B cell (primary cell): ENCODE measurements around the gene KCNQ5. TPM values are rescaled to one million over a fixed set of nuclear protein-coding genes. Genes with fewer than 3 reads are reported as not detected.

Experiments
- ATAC-seq: fragments of 200-7000 bp; cut with Tn5 transposase; one replicate; pipeline ENCODE4 v1.10.0; 2021; ENCODE audit warnings: low read depth, mild to moderate bottlenecking, moderate number of reproducible peaks, moderate library complexity
- CTCF ChIA-PET: fragments of 350-600 bp; sonication (Branson Sonifier 250); formaldehyde crosslinking; loops from one replicate; lab custom pipeline; 2021; ENCODE audit warnings: antibody characterized with exemption, inconsistent platforms; lab: Charles Lee
- POLR2A ChIA-PET: fragments of 350-600 bp; sonication (Branson Sonifier 250); formaldehyde crosslinking; loops from one replicate; lab custom pipeline; 2021; ENCODE audit warnings: antibody characterized with exemption; lab: Charles Lee
- DNase-seq: peaks from one replicate; pipeline ENCODE4 v3.0.0; 2013
- H2AFZ ChIP-seq: 2 replicates; pipeline ENCODE4 v1.6.1; 2012; ENCODE audit warnings: mild to moderate bottlenecking, low read depth, low read length; ENCODE audit not compliant: insufficient read depth, poor library complexity, severe bottlenecking
- H3K27ac ChIP-seq, 2 donors: 1 replicate in 1 of 2; 2 replicates in 1 of 2; pipeline ENCODE4 v1.5.1; 2012 to 2013; ENCODE audit warnings: low read length in 2 of 2, mild to moderate bottlenecking in 2 of 2, moderate library complexity in 1 of 2
- H3K27me3 ChIP-seq, 4 experiments: fragments of 200-600 bp in 1 of 4; sonication (generic) in 1 of 4; replicated peaks in 1 of 4; 1 replicate in 2 of 4; 2 replicates in 2 of 4; pipeline versions ENCODE4 v1.6.1 to v1.7.0; 2013 to 2016; ENCODE audit warnings: low read length in 3 of 4, mild to moderate bottlenecking in 2 of 4, mixed read lengths in 1 of 4, moderate library complexity in 1 of 4; ENCODE audit not compliant: insufficient read depth in 4 of 4, control insufficient read depth in 3 of 4; ENCODE audit errors: control extremely low read depth in 1 of 4
- H3K36me3 ChIP-seq, 2 experiments: replicated peaks in 1 of 2; 1 replicate in 1 of 2; 2 replicates in 1 of 2; pipeline versions ENCODE4 v1.6.1 to v1.7.1; 2013; ENCODE audit warnings: low read length in 1 of 2; ENCODE audit not compliant: insufficient read depth in 2 of 2, control insufficient read depth in 1 of 2; ENCODE audit errors: control extremely low read depth in 1 of 2, extremely low read depth in 1 of 2
- H3K4me1 ChIP-seq, 2 donors: fragments of 200-600 bp in 1 of 2; sonication (generic) in 1 of 2; 1 replicate in 1 of 2; 2 replicates in 1 of 2; pipeline versions ENCODE4 v1.5.1 to v1.6.1; 2013 to 2017; ENCODE audit warnings: low read length in 2 of 2; ENCODE audit not compliant: control insufficient read depth in 2 of 2, insufficient read depth in 2 of 2
- H3K4me2 ChIP-seq: replicated peaks from 2 replicates; pipeline ENCODE3; 2012; ENCODE audit warnings: mild to moderate bottlenecking, low read depth, low read length; ENCODE audit not compliant: poor library complexity, severe bottlenecking
- H3K4me3 ChIP-seq, 5 experiments: fragments of 200-600 bp in 1 of 5; sonication (generic) in 1 of 5; 1 replicate in 3 of 5; 2 replicates in 2 of 5; pipeline versions ENCODE4 v1.5.1 to v1.7.0; 2011 to 2016; ENCODE audit warnings: low read length in 4 of 5, mild to moderate bottlenecking in 4 of 5, low read depth in 2 of 5, control low read depth in 1 of 5, moderate library complexity in 1 of 5; ENCODE audit not compliant: insufficient read depth in 1 of 5; ENCODE audit errors: control extremely low read depth in 1 of 5, extremely low read depth in 1 of 5
- H3K79me2 ChIP-seq: fragments of 200-600 bp; sonication (generic); one replicate; pipeline ENCODE4 v1.6.0; 2016; ENCODE audit warnings: low read length; ENCODE audit not compliant: control insufficient read depth, insufficient read depth
- H3K9ac ChIP-seq: fragments of 200-600 bp; sonication (generic); 2 replicates; pipeline ENCODE4 v1.6.1; 2017; ENCODE audit warnings: mild to moderate bottlenecking, low read length, moderate library complexity
- H3K9me3 ChIP-seq, 3 donors: one replicate each; pipeline versions ENCODE4 v1.6.1 to v1.7.1; 2013; ENCODE audit warnings: low read length in 2 of 3; ENCODE audit not compliant: control insufficient read depth in 2 of 3, insufficient read depth in 1 of 3; ENCODE audit errors: control extremely low read depth in 1 of 3
- H4K20me1 ChIP-seq: 2 replicates; pipeline ENCODE4 v1.6.0; 2012; ENCODE audit warnings: mild to moderate bottlenecking, low read length; ENCODE audit not compliant: insufficient read depth, control insufficient read depth, poor library complexity, severe bottlenecking
- H3K27ac Mint-ChIP-seq: one replicate; pipeline ENCODE4 v1.8.0; 2021; ENCODE audit warnings: mixed read lengths
- H3K27me3 Mint-ChIP-seq: one replicate; pipeline ENCODE4 v1.8.0; 2021; ENCODE audit warnings: mixed read lengths
- H3K4me1 Mint-ChIP-seq: one replicate; pipeline ENCODE4 v1.8.0; 2021; ENCODE audit warnings: mixed read lengths
- H3K4me3 Mint-ChIP-seq: one replicate; pipeline ENCODE4 v1.8.0; 2021; ENCODE audit warnings: mixed read lengths
- H3K9me3 Mint-ChIP-seq: one replicate; pipeline ENCODE4 v1.8.0; 2022; ENCODE audit warnings: mixed read lengths; ENCODE audit not compliant: insufficient read depth
- EZH2 ChIP-seq: IDR thresholded peaks from 2 replicates; pipeline ENCODE4 v1.6.1; 2012; ENCODE audit warnings: borderline replicate concordance, low read depth, mild to moderate bottlenecking, moderate library complexity, low read length; ENCODE audit not compliant: insufficient read depth, poor library complexity, severe bottlenecking
- WGBS: methylation state at CpG from one replicate; pipeline ENCODE4 v1.1.5; 2013; ENCODE audit warnings: missing lambda C conversion rate; ENCODE audit not compliant: insufficient coverage; 5-methylcytosine and 5-hydroxymethylcytosine counted together
- intact Hi-C: fragments of 100-400 bp; cut with micrococcal nuclease; formaldehyde crosslinking; loops from one replicate; pipeline ENCODE4 v1.10.0; 2022
- polyA plus RNA-seq: library from polyadenylated mRNA; depleted of rRNA; stranded (reverse); fragments of >200 nt; gene quantifications from 2 replicates; pipeline ENCODE4 v1.2.3, GENCODE V29; 2012
- total RNA-seq, 2 donors: library from RNA; stranded (reverse); fragments of 120-200 nt in 1 of 2; gene quantifications; 1 replicate in 1 of 2; 2 replicates in 1 of 2; pipeline versions ENCODE4 v1.2.3 to v1.2.4, GENCODE V29; 2013 to 2022
- TF ChIP-seq, protein P1 (sequence below): fragments of 200-600 bp; IDR thresholded peaks from one replicate; pipeline ENCODE4 v1.8.0; 2022; ENCODE audit warnings: antibody characterized with exemption, mild to moderate bottlenecking

The KCNQ5 gene
- total and polyA plus RNA-seq, 2 donors (not counting 1 experiment from before 2014, with no cell fraction given): 2.3 to 9.4 TPM

DNA sequence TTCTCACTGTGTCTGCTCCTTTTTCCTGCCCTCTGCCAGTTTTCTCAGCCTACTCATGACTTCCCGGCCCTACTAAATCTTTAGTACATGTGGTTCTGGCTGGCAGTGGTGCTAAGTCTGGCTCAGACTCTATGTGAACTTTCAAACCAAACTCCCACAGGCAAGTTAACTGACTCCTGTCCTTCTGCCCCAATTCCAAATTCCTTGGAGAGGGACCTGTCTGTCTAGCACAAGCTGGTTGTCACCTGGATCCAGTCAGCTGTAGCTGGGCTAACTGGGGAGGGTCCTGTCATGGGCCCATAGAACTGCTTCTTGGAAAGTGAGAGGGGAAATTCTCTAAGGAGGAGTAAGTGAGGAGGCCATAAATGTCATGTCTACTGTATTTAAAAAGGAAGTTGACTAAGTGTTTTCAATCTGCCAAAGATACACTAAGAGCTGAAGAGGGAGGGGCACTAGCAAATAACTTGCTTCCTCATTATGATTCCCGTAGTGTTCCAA is 240.1 kb downstream of the KCNQ5 start:
- TF ChIP-seq, protein P1, sequence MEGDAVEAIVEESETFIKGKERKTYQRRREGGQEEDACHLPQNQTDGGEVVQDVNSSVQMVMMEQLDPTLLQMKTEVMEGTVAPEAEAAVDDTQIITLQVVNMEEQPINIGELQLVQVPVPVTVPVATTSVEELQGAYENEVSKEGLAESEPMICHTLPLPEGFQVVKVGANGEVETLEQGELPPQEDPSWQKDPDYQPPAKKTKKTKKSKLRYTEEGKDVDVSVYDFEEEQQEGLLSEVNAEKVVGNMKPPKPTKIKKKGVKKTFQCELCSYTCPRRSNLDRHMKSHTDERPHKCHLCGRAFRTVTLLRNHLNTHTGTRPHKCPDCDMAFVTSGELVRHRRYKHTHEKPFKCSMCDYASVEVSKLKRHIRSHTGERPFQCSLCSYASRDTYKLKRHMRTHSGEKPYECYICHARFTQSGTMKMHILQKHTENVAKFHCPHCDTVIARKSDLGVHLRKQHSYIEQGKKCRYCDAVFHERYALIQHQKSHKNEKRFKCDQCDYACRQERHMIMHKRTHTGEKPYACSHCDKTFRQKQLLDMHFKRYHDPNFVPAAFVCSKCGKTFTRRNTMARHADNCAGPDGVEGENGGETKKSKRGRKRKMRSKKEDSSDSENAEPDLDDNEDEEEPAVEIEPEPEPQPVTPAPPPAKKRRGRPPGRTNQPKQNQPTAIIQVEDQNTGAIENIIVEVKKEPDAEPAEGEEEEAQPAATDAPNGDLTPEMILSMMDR: no peak
- no peak for TF ChIP-seq EZH2
- CTCF ChIA-PET: interaction anchor here (1.1 kb wide), 1 partner anchor 245 kb away, joined by 3 read pairs; no protein-coding TSS in a partner anchor
- H3K4me2 ChIP-seq: no peak overlapping the region
- intact Hi-C loops: no loop called here
- no peak overlapping the region for H3K9ac ChIP-seq
- no peak for ATAC-seq
- H4K20me1 ChIP-seq: no peaks in the 10 kb centered on the region
- Mint-ChIP-seq H3K4me3 (no peak overlapping the region), H3K9me3 (no peaks in the 10 kb centered on the region), H3K4me1 (peaks cover 7% of the 10 kb centered on the region), H3K27ac (peak overlapping the region; percentile 13), H3K27me3 (no peaks in the 10 kb centered on the region)
- no peaks in the 10 kb centered on the region for H3K36me3 ChIP-seq
- no peak overlapping the region for H3K4me3 ChIP-seq
- DNase-seq: peak; percentile 7
- H3K27me3 ChIP-seq: no peaks in the 10 kb centered on the region
- H3K9me3 ChIP-seq: no peaks in the 10 kb centered on the region
- H3K4me1 ChIP-seq: peaks cover 4 to 8% of the 10 kb centered on the region in 2 donors
- H3K27ac ChIP-seq: peak overlapping the region in 1 of 2 donors; percentile 35
- POLR2A ChIA-PET: no interaction called here
- WGBS: no CpG with 5 or more reads among the region's 2 CpGs
- no peak overlapping the region for H2AFZ ChIP-seq
- H3K79me2 ChIP-seq: no peaks in the 10 kb centered on the region

DNA sequence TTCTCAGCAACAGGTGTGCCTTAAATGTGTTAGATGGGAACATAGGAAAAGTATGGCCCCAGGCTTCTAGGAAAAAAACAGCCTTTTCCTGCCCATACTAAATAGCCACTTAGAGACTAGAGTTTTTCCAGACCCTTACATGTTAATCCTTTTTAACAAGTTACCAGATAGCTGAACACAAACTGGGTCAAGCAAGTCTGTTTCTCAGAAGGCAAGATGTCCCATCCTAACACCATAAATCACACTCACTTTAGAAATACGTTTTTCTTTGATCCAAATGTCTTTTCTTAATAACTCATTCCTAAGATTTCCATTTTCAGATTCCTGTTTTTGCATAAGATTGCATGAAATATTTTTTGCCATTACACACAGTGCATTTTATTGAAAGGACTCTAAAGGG is 241.3 kb downstream of the KCNQ5 start:
- ChIA-PET CTCF (no interaction called here), POLR2A (no interaction called here)
- TF ChIP-seq, protein P1: no peak
- TF ChIP-seq EZH2: no peak
- Histone ChIP-seq H3K36me3 (no peaks in the 10 kb centered on the region), H3K9ac (no peak overlapping the region), H3K79me2 (no peaks in the 10 kb centered on the region), H2AFZ (no peak overlapping the region), H3K4me1 (peaks cover 4 to 8% of the 10 kb centered on the region in 2 donors), H3K4me3 (no peak overlapping the region), H4K20me1 (no peaks in the 10 kb centered on the region), H3K27me3 (no peaks in the 10 kb centered on the region), H3K9me3 (no peaks in the 10 kb centered on the region), H3K27ac (no peak overlapping the region), H3K4me2 (no peak overlapping the region)
- Mint-ChIP-seq H3K27me3 (no peaks in the 10 kb centered on the region), H3K27ac (no peak overlapping the region), H3K4me3 (no peak overlapping the region), H3K9me3 (no peaks in the 10 kb centered on the region), H3K4me1 (peaks cover 7% of the 10 kb centered on the region)
- WGBS: no CpG with 5 or more reads among the region's 1 CpG
- no peak for DNase-seq
- intact Hi-C loops: no loop called here
- ATAC-seq: no peak
